ENCODE results near the gene RIOK2. TPM values are rescaled to one million over a fixed set of nuclear protein-coding genes. Genes with fewer than 3 reads are reported as not detected.

Gene RIOK2
- total and polyA plus RNA-seq, 10 of the 15 experiments (the other 5 are each of a cell fraction or from before 2014, with no cell fraction given): 23.0 to 69.1 (median 33.3) TPM

- no peak for TF ChIP-seq ZBTB11 (CRISPR knock-in tag; IDR thresholded peaks at IDR 0.05)
- no peak for TF ChIP-seq PAX8 (IDR thresholded peaks at IDR 0.05)
These were observed 10.3 kb upstream of the RIOK2 start (continued) for GRCh38 chr5:97193355-97193688.

GRCh38 chr5:97192580-97193354, 9.7 kb upstream of the RIOK2 start:
- H3K36me3 ChIP-seq (ENCODE audit: control insufficient read depth in 2 of 2, insufficient read depth in 2 of 2, low read length in 1 of 2): no peaks in the 10 kb centered on the region
- peak overlapping the region; percentile 73 for H3K27ac ChIP-seq (ENCODE audit: control insufficient read depth, insufficient read depth)
- no TSS peak for BruUV-seq (replicated peaks)
- H4K20me1 ChIP-seq (ENCODE audit: control insufficient read depth, insufficient read depth): no peaks in the 10 kb centered on the region
- no peak overlapping the region; the same call in 1 of the 2 replicates for H3K9ac ChIP-seq (ENCODE audit: control insufficient read depth, insufficient read depth, low read length)
- 23% methylated on average over 5 of the region's 5 CpGs for WGBS (ENCODE audit: insufficient coverage, insufficient replicate concordance, low lambda C conversion rate, missing lambda C conversion rate)
- FAIRE-seq (peak; percentile 66), DNase-seq (ENCODE audit: low read depth, low spot score) (peak; percentile 63), ATAC-seq (peak; percentile 94)
- peak overlapping the region; percentile 55; the same call in 1 of the 2 replicates for H3K4me2 ChIP-seq (ENCODE audit: control insufficient read depth, insufficient read depth)
- peak overlapping the region; percentile 49 for H2AFZ ChIP-seq (ENCODE audit: control insufficient read depth, low read depth, low read length)
- intact Hi-C loops (cut with micrococcal nuclease; ENCODE audit: unreplicated experiment) (loop anchor here (5.0 kb wide), 3 partner anchors 165 to 1580 kb away; partner anchors contain the start of gene RGMB), in situ Hi-C loops (cut with MboI) (loop anchor here (25.0 kb wide), 1 partner anchor 1845 kb away; no protein-coding TSS in a partner anchor)
- POLR2A ChIA-PET: interaction anchor here (1.2 kb wide), 1 partner anchor 12 kb away, joined by 3 read pairs; no protein-coding TSS in a partner anchor
- H3K27me3 ChIP-seq (replicated peaks in 1 of 2; ENCODE audit: control insufficient read depth in 2 of 2, insufficient read depth in 2 of 2, low read length in 1 of 2): no peaks in the 10 kb centered on the region
- SMC1A ChIA-PET (ENCODE audit: uncharacterized antibody, unreplicated experiment): interaction anchor here (1.0 to 2.4 kb wide), 8 partner anchors 10 to 39 kb away, joined by 3 to 10 read pairs (median 5); partner anchors contain the start of gene RIOK2
- H3K79me2 ChIP-seq (ENCODE audit: control insufficient read depth, insufficient read depth, low read length): no peaks in the 10 kb centered on the region
- peaks cover 1% of the 10 kb centered on the region; the same call in 2 of the 3 replicates for H3K9me3 ChIP-seq (replicated peaks; ENCODE audit: control insufficient read depth, insufficient read depth, low read length)
- CTCF ChIA-PET: interaction anchor here (0.8 to 2.8 kb wide), 5 partner anchors 12 to 341 kb away, joined by 4 to 13 read pairs (median 5); no protein-coding TSS in a partner anchor
- H3K4me1 ChIP-seq (ENCODE audit: control insufficient read depth, insufficient read depth, low read length): peaks cover 8% of the 10 kb centered on the region
- H3K4me3 ChIP-seq: 0 out of 2 replicates have a peak overlapping the region, but pooled peaks have one; percentile 32
- RAD21 ChIA-PET (ENCODE audit: unreplicated experiment): interaction anchor here (0.6 to 1.8 kb wide), 5 partner anchors 38 to 1578 kb away, joined by 3 to 5 read pairs (median 3); no protein-coding TSS in a partner anchor
- no peak for TF ChIP-seq REST (IDR thresholded peaks at IDR 0.05; ENCODE audit: low read depth, low read length)
- no peak for TF ChIP-seq NRF1 (conservative IDR thresholded peaks at IDR 0.05; ENCODE audit: low read depth, low read length)
- TF ChIP-seq RELB (IDR thresholded peaks at IDR 0.05; ENCODE audit: low read depth): no peak
- no peak for TF ChIP-seq CHD1 (IDR thresholded peaks at IDR 0.05; ENCODE audit: low read depth, low read length)
- TF ChIP-seq ATF3 (IDR thresholded peaks at IDR 0.05; ENCODE audit: borderline replicate concordance, extremely low read depth, low read depth, low read length): no peak
- TF ChIP-seq CEBPB (IDR thresholded peaks at IDR 0.05; ENCODE audit: borderline replicate concordance in 1 of 2, low read depth in 2 of 2, low read length in 2 of 2): no peak

All from GM12878 (cell line).